ENCODE results near the gene THY1. TPM values are rescaled to one million over a fixed set of nuclear protein-coding genes. Genes with fewer than 3 reads are reported as not detected.

The THY1 gene
- total RNA-seq, 2 donors from 2014 or later: 1.3 to 4.0 TPM

DNA sequence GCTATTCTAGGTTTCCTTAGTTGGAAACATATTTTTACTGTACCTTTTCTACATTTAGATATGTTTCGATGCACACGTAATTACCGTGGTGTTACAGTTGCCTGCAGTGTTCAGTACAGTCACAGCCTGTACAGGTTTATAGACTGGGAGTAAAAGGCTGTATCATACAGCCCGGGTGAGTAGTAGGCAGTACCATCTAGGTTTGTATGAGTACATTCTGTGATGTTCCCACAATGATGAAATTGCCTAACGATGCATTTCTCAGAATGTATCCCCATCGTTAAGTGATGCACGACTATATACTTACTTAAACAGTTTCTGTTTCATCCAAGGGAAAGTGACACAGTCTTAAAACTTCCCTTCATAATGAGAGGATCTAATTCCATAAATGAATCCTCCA is 13.1 kb upstream of the THY1 start:
- H3K36me3 Mint-ChIP-seq (ENCODE audit: insufficient read depth in 2 of 2): peaks cover 3 to 8% of the 10 kb centered on the region in 2 donors
- DNase-seq: no peak
- peak in 1 of 2 donors; percentile 74 for ATAC-seq (replicated peaks in 1 of 2)
- H3K4me1 Mint-ChIP-seq (ENCODE audit: low read depth): peaks cover 15% of the 10 kb centered on the region
- H3K27me3 Mint-ChIP-seq (ENCODE audit: low read depth): peaks cover 33% of the 10 kb centered on the region
- no peak overlapping the region for H3K27ac Mint-ChIP-seq
- no peak overlapping the region for H3K4me3 Mint-ChIP-seq
- peaks cover 3% of the 10 kb centered on the region in 2 donors for H3K9me3 Mint-ChIP-seq

DNA sequence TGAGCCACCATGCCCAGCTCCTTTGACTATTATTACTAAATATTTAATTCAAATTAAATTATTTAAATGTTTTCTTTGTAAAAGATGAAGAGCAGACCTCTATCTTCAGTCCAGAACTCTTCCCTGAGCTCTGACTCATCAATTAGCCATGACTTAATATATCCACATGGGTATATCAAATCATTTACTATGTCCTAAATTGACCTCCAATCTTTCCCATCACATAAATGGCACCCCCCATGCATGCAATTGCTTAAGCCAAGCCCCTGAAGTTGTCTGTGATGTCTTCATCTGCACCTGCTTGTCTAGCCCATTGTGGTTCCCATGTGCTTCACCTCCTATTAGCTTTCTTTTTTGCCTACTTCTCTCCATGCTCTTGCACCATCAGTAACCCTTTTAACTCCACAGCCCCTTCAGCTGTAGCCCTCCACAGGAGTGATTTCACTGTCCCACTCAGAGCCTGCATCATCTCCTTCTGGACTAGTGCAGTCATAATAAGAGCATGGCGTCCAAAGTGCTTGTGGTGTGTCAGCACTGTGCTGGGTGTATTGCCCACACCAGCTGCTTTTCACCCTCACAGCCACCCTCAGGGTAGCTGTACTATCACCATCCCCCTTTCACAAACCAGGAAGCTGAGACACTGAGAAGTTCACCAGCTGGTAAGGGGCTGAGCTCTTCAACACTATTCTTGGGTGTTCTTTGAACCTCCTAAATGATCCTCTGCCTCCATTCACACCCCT is 11.8 kb upstream of the THY1 start:
- Mint-ChIP-seq H3K4me1 (ENCODE audit: low read depth) (peaks cover 8% of the 10 kb centered on the region), H3K36me3 (ENCODE audit: insufficient read depth in 2 of 2) (peaks cover 3 to 8% of the 10 kb centered on the region in 2 donors), H3K9me3 (peaks cover 3% of the 10 kb centered on the region in 2 donors), H3K27ac (no peak overlapping the region), H3K4me3 (no peak overlapping the region), H3K27me3 (ENCODE audit: low read depth) (peaks cover 41% of the 10 kb centered on the region)
- DNase-seq (no peak), ATAC-seq (replicated peaks in 1 of 2) (peak in 1 of 2 donors; percentile 42)

DNA sequence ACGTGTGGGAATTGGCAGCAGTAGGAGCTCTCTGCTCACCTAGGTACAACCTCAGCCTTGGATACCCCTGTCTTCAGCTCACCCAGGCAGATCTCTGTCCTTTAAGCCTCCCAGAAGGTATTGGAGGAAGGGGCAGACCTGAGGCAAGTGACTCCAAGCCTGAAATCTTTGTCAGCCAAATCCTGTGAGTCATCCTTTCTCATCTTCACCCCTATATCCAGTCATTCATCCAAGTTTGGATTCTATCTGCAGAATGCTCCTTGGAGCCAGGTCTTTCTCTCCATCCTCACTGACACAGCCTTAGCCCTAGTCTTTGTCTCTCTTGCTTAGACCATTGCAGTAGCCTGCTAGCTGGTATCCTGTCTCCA is 10.4 kb upstream of the THY1 start:
- peaks cover 43% of the 10 kb centered on the region for H3K27me3 Mint-ChIP-seq (ENCODE audit: low read depth)
- H3K27ac Mint-ChIP-seq: no peak overlapping the region
- peaks cover 3% of the 10 kb centered on the region in 2 donors for H3K9me3 Mint-ChIP-seq
- no peak overlapping the region for H3K4me3 Mint-ChIP-seq
- DNase-seq (no peak), ATAC-seq (replicated peaks in 1 of 2) (no peak)
- peaks cover 3 to 8% of the 10 kb centered on the region in 2 donors for H3K36me3 Mint-ChIP-seq (ENCODE audit: insufficient read depth in 2 of 2)
- H3K4me1 Mint-ChIP-seq (ENCODE audit: low read depth): peaks cover 8% of the 10 kb centered on the region

DNA sequence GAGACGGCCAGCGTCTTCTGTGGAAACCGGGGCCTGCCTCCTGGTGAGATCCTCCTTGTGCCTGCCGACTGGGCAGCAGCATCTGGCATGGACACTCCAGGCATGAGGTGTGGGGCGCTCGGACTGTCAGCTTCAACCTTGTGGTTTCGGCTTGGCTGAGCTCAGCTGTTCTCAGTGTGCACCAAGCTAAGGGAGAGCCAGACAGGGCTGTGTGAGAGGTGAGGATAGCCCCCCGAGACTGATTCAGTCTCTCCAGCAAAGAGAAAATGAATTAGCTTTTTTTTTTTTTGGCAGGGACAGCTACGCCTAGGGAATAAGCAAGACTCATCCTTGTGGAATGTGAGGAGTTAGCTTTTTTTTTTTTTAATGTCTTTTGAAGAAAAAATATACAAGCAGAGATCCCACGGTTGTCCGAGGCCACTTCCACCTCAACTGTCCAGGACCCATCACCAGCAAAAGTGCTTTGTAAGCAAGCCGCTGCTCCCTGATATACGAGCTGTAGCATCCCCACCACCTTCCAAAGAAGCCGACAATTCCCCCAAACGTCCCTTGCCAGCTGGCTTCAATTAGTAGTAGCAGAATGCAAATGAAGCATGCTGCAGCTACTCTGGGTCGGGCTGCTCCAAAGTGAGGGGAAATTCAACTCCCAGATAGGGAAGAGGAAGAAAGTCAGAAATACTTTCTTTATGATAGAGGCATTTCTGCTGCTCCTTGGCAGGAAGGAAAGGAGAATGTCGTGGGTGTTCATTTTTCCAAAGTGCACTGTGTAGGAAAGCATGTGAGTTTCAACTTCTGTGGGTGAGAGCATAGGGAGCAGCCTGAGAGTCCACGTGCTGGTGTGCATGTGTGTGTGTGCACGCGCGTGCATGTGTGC is 9.7 kb upstream of the THY1 start:
- H3K36me3 Mint-ChIP-seq (ENCODE audit: insufficient read depth in 2 of 2): peaks cover 3 to 7% of the 10 kb centered on the region in 2 donors
- H3K27me3 Mint-ChIP-seq (ENCODE audit: low read depth): peaks cover 43% of the 10 kb centered on the region
- ATAC-seq (replicated peaks in 1 of 2) (no peak), DNase-seq (no peak)
- H3K9me3 Mint-ChIP-seq: peaks cover 3% of the 10 kb centered on the region in 2 donors
- H3K4me1 Mint-ChIP-seq (ENCODE audit: low read depth): peaks cover 14% of the 10 kb centered on the region
- H3K4me3 Mint-ChIP-seq: no peak overlapping the region
- H3K27ac Mint-ChIP-seq: no peak overlapping the region

DNA sequence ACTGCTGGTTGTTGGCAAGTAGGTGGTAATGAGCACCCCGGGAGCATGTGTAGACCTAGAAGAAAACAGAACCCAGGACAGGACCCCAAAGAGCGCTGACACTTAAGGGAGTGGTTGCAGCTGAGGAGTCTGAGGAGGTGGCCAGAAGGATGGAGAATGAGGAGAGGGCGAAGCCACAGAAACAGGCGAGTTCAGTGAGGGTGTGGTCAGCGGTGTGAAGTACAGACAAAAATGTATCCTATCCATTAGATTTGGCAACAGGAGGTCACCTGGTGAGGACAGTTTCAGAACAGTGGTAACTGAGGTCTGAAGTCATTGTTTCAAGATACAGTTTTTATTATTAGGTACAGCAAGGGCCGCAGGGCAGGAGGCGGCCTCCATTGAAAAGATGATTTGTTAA is 8.6 kb upstream of the THY1 start:
- Mint-ChIP-seq H3K36me3 (ENCODE audit: insufficient read depth in 2 of 2) (peaks cover under 1% of the 10 kb centered on the region in 2 donors), H3K27me3 (ENCODE audit: low read depth) (peaks cover 40% of the 10 kb centered on the region), H3K9me3 (no peaks in the 10 kb centered on the region), H3K4me3 (no peak overlapping the region), H3K27ac (no peak overlapping the region), H3K4me1 (ENCODE audit: low read depth) (peaks cover 24% of the 10 kb centered on the region)
- DNase-seq (no peak), ATAC-seq (replicated peaks in 1 of 2) (no peak)

DNA sequence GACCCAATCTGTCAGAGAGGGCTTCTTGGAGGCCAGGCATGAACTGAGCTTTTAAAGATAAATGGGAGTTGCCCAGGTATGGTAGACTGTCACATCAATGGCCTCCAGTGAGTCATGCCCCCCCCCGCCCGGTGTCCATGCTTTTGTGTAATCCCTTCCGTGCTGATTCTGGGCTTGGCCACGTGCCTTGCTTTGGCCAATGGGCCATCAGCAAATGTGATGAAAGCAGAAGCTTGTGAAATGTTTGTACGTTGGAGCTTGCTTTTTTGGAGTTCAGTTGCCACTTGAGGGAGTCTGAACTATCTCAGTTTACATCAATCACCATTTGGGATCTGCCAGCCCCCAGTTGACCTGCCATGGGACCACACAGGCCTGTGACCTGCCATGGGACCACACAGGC is 4.3 kb upstream of the THY1 start:
- Mint-ChIP-seq H3K36me3 (ENCODE audit: insufficient read depth in 2 of 2) (no peaks in the 10 kb centered on the region), H3K27ac (no peak overlapping the region), H3K9me3 (no peaks in the 10 kb centered on the region), H3K4me1 (ENCODE audit: low read depth) (peaks cover 36% of the 10 kb centered on the region), H3K4me3 (no peak overlapping the region), H3K27me3 (ENCODE audit: low read depth) (peaks cover 53% of the 10 kb centered on the region)
- no peak for ATAC-seq (replicated peaks in 1 of 2)
- DNase-seq: no peak

DNA sequence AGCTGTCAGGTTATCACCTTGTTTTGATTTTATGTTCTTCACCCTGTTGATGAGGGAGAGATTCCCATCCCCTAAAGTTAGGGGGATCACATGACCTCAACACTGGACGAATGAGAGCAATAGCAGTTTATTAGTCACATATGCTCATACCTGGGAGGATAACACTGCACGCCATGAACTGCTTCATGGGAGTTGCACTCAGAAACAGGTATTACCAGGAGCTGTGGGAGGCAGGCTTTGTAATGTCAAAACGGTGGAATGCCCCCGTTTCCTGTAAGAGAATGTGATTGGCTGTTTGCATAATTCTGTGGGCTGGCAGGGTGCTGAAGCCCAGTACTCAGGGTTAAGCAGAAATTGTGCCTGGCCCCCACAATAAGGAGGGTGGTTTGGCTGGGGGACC is 3.2 kb upstream of the THY1 start:
- Mint-ChIP-seq H3K4me3 (peak overlapping the region; percentile 54 to 66), H3K27me3 (ENCODE audit: low read depth) (peaks cover 52% of the 10 kb centered on the region), H3K36me3 (ENCODE audit: insufficient read depth in 2 of 2) (no peaks in the 10 kb centered on the region), H3K27ac (peak overlapping the region; percentile 74), H3K4me1 (ENCODE audit: low read depth) (peaks cover 44% of the 10 kb centered on the region), H3K9me3 (no peaks in the 10 kb centered on the region)
- peak in 1 of 2 donors; percentile 34 for ATAC-seq (replicated peaks in 1 of 2)
- no peak for DNase-seq

DNA sequence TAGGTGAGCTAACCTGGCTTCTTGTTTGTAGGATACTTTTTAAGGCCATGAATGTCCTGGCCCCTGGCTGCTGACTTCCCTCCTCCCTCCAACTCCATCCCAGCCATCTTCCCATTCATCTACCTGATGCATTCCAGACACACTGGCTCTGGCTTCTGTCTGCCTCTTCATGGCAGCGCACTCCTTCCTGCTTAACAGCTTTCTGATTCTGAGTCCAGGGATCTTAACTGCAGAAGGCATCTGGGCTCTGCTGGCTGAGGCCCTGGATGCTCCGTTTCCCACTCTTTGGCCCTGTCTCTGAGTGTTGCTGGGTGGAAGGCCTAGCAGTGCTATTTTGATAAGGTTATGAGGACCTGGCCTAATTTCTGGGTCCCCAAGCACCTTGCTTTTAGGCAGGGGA is 1.8 kb upstream of the THY1 start:
- Mint-ChIP-seq H3K4me3 (no peak overlapping the region), H3K27me3 (ENCODE audit: low read depth) (peaks cover 48% of the 10 kb centered on the region), H3K4me1 (ENCODE audit: low read depth) (peaks cover 44% of the 10 kb centered on the region), H3K36me3 (ENCODE audit: insufficient read depth in 2 of 2) (no peaks in the 10 kb centered on the region), H3K9me3 (no peaks in the 10 kb centered on the region), H3K27ac (no peak overlapping the region)
- ATAC-seq (replicated peaks in 1 of 2): no peak
- DNase-seq: no peak

DNA sequence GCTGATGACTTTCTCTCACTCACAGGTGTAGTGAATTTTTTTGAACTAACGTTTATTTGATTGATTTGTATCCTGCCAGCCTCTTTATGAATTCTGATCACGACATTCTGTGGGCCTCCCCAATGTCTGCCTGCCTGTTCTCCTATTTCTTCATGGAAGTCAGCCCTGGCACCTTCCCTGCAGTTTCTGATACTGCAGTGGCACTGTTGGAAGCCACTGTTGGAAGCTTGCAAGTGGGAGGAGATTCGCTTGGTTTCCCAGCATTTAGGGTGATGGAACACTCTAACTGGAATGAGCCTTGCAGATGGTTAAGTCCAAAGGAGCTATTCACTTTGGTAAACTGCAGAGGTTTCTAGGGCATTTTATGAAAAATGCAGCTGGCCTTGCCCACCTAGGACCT is 1.3 kb upstream of the THY1 start:
- H3K4me1 Mint-ChIP-seq (ENCODE audit: low read depth): peaks cover 44% of the 10 kb centered on the region
- no peak for DNase-seq
- H3K4me3 Mint-ChIP-seq: no peak overlapping the region
- H3K36me3 Mint-ChIP-seq (ENCODE audit: insufficient read depth in 2 of 2): no peaks in the 10 kb centered on the region
- no peak overlapping the region for H3K27ac Mint-ChIP-seq
- no peak for ATAC-seq (replicated peaks in 1 of 2)
- no peaks in the 10 kb centered on the region for H3K9me3 Mint-ChIP-seq
- peaks cover 45% of the 10 kb centered on the region for H3K27me3 Mint-ChIP-seq (ENCODE audit: low read depth)

DNA sequence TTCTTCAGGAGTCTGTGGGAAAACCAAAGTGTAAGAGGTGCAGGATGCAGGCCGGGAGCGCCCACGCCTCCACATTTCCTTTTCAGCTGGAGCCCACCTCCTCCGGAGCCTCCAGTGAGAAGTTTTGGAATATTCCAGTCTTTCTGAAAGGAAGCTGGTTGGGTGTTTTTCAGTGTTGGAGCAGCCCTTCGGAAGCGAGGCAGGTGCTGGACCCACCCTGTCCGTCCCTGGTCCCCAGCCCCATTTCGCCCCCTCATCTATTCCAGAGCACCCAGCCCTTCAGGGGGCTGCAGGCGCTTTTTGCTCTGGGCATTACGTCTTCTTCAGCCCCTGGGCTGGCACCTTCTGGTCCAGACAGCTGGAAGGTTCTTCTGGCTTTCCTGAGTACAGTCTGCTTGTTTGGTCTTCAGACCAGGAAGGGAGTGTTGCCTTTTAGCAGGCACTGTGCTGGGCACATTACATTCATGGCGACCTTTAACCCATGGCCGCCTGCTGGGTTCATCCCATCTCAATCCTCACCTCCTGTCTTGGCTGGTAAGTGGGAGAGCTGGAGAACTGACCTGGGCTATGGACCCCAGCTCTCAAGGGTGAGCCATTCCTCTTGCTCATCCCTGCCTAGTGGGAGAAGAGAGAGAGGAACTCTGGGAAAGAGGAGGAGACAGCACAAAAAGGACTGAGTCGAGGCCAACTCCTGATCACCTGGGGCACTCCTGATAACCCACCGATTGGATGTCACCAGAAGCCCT is 710 bp upstream of the THY1 start:
- H3K27me3 Mint-ChIP-seq (ENCODE audit: low read depth): peaks cover 44% of the 10 kb centered on the region
- no peaks in the 10 kb centered on the region for H3K36me3 Mint-ChIP-seq (ENCODE audit: insufficient read depth in 2 of 2)
- no peak for DNase-seq
- H3K4me3 Mint-ChIP-seq: peak overlapping the region; percentile 76 to 80
- no peak for ATAC-seq (replicated peaks in 1 of 2)
- H3K27ac Mint-ChIP-seq: no peak overlapping the region
- H3K4me1 Mint-ChIP-seq (ENCODE audit: low read depth): peaks cover 44% of the 10 kb centered on the region
- no peaks in the 10 kb centered on the region for H3K9me3 Mint-ChIP-seq

DNA sequence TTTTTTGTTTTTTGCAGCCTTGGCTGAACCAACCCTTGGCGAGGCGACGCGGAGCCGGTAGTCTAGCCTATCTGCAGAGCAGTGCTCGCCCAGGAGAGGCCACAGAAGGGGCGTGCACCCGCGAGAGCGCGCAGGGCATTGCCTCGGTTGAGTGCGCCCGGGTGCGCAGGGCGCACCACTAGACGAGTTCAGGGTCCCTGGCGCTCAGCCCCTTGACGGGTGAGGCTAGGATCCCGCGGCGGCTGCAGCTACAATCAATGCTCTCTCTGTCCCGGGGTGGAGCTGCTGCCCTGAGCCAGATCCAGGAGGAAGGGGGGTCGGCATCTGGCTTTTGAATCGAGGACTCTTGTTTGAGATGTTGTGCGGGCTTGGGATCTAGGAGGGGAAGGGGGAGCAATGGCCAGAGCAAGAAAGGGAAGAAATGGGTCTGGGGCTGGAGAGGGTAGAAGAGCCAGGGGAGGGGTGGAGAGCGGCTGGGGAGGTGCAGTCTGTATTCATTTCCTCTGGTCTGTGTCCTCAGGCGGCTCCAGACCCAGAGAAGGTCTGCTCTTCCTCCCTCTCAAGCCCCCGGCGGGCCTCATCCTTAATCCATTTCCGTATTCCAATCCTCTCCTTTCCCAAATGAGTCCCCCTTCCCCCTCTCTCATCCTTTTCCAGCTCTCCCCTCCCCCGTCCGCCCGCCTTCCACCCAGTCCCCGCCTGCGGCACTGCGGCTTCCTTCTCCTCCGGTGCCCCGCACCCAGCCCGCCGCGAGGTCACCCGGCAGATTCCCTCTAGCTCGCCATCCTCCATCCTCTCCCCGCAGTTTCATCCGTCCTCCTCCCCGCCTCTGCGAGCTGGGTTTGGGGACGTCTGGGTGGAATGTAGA is 797 bp downstream of the THY1 start:
- peaks cover 49% of the 10 kb centered on the region for H3K27me3 Mint-ChIP-seq (ENCODE audit: low read depth)
- H3K27ac Mint-ChIP-seq: no peak overlapping the region
- peaks cover 33% of the 10 kb centered on the region for H3K4me1 Mint-ChIP-seq (ENCODE audit: low read depth)
- H3K36me3 Mint-ChIP-seq (ENCODE audit: insufficient read depth in 2 of 2): no peaks in the 10 kb centered on the region
- peak overlapping the region; percentile 76 to 80 for H3K4me3 Mint-ChIP-seq
- DNase-seq (peak; percentile 12 to 15), ATAC-seq (replicated peaks in 1 of 2) (peak; percentile 50 to 54)
- H3K9me3 Mint-ChIP-seq: no peaks in the 10 kb centered on the region

DNA sequence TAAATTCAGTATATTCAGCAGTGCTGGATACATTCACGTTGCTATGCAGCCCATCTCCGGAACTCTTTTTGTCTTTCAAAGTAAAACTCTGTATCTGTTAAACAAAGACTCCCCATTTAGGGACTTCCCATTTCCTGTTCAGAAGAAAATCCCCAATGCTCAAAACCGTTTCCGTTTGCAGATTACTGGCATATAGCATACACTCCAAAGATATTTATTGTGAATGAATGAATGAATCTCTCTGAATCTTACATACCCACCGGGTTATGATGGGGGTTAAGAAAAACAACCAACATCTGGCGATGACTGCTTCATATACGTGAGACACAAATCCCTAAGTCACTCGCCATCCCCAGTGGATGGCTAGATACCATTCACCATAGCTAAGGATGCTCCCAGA is 1.6 kb downstream of the THY1 start:
- Mint-ChIP-seq H3K27me3 (ENCODE audit: low read depth) (peaks cover 49% of the 10 kb centered on the region), H3K4me1 (ENCODE audit: low read depth) (peaks cover 24% of the 10 kb centered on the region), H3K36me3 (ENCODE audit: insufficient read depth in 2 of 2) (no peaks in the 10 kb centered on the region), H3K9me3 (no peaks in the 10 kb centered on the region), H3K4me3 (peak overlapping the region in 1 of 2 donors; percentile 80), H3K27ac (no peak overlapping the region)
- no peak for DNase-seq
- no peak for ATAC-seq (replicated peaks in 1 of 2)
